GM12878 (cell line): ENCODE results near the gene PI16.

Experiments used
- MXI1 ChIP-seq: fragments of 150-350 bp; IDR thresholded peaks from 2 replicates; pipeline ENCODE4 v1.6.1; 2011; ENCODE audit warnings: low read depth, mild to moderate bottlenecking, inconsistent platforms, low read length, improper control_type of control experiment
- POLR2AphosphoS5 ChIP-seq: IDR thresholded peaks from 2 replicates; pipeline ENCODE4 v1.6.1; 2011; ENCODE audit warnings: mild to moderate bottlenecking, low read length, inconsistent platforms
- RAD21 ChIP-seq: IDR thresholded peaks from 2 replicates; pipeline ENCODE4 v1.6.1; 2011; ENCODE audit warnings: mild to moderate bottlenecking, low read depth, low read length, moderate library complexity; ENCODE audit not compliant: insufficient read depth
- RFX5 ChIP-seq: IDR thresholded peaks from 2 replicates; pipeline ENCODE4 v1.6.1; 2011; ENCODE audit warnings: low read depth, low read length, improper control_type of control experiment
- SMARCA5 ChIP-seq: fragments of 450-650 bp; IDR thresholded peaks from 2 replicates; pipeline ENCODE4 v1.6.1; 2017; ENCODE audit warnings: mild to moderate bottlenecking
- TAF1 ChIP-seq: IDR thresholded peaks from 2 replicates; pipeline ENCODE4 v1.6.1; 2011; ENCODE audit warnings: mild to moderate bottlenecking, low read depth, low read length, borderline replicate concordance
- TF ChIP-seq, protein P1 (sequence below), 3 experiments: IDR thresholded peaks in 2 of 3; conservative IDR thresholded peaks in 1 of 3; 2 replicates each; pipeline ENCODE4 v1.5.1; 2011; ENCODE audit warnings: low read depth in 3 of 3, low read length in 3 of 3, mild to moderate bottlenecking in 3 of 3, control low read depth in 2 of 3, moderate library complexity in 2 of 3, inconsistent platforms in 1 of 3, mixed read lengths in 1 of 3; ENCODE audit not compliant: control insufficient read depth in 2 of 3, insufficient read depth in 1 of 3; ENCODE audit errors: extremely low read depth in 1 of 3

DNA sequence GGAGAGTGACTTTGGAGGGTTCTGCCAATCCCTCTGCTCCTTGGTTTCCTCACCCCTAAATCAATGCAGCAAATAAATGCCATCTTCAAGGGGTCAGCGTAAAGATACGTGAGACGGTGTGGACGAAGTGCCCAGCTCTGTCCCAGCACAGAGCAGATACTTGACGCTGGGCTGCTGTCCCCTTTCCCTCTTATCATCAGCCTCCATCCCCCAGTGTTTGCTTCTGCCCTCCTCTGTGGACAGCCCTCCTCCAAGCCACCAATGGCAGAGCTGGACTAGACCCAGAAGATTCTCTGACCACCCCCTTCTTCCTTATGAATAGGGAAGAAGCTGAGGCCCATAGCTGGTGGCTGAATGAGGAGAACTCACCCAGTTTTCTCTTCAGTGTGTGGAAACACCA, 17.7 kb upstream of the PI16 start:
- TF ChIP-seq, protein P1, sequence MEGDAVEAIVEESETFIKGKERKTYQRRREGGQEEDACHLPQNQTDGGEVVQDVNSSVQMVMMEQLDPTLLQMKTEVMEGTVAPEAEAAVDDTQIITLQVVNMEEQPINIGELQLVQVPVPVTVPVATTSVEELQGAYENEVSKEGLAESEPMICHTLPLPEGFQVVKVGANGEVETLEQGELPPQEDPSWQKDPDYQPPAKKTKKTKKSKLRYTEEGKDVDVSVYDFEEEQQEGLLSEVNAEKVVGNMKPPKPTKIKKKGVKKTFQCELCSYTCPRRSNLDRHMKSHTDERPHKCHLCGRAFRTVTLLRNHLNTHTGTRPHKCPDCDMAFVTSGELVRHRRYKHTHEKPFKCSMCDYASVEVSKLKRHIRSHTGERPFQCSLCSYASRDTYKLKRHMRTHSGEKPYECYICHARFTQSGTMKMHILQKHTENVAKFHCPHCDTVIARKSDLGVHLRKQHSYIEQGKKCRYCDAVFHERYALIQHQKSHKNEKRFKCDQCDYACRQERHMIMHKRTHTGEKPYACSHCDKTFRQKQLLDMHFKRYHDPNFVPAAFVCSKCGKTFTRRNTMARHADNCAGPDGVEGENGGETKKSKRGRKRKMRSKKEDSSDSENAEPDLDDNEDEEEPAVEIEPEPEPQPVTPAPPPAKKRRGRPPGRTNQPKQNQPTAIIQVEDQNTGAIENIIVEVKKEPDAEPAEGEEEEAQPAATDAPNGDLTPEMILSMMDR (IDR thresholded peaks at IDR 0.05 in 2 of 3, conservative IDR thresholded peaks at IDR 0.05 in 1 of 3; ENCODE audit: control insufficient read depth in 2 of 3, extremely low read depth in 1 of 3, insufficient read depth in 1 of 3, low read depth in 3 of 3, low read length in 3 of 3) = no peak
- TF ChIP-seq MXI1 = no peak
- TF ChIP-seq TAF1 = no peak
- no peak for TF ChIP-seq RFX5
- TF ChIP-seq RAD21 = no peak
- no peak for TF ChIP-seq SMARCA5
- TF ChIP-seq POLR2AphosphoS5 = no peak
